Fibroblast of lung (primary cell): ENCODE measurements around the gene EFS. TPM values are rescaled to one million over a fixed set of nuclear protein-coding genes. Genes with fewer than 3 reads are reported as not detected.
A peak's percentile ranks its signal among the peaks of the same experiment; 100 is the strongest.

Experiments used
- DNase-seq, 2 donors: peaks; one replicate each; pipeline versions ENCODE4 v3.0.0 to v3.0.0-alpha.2; 2010; ENCODE audit warnings: low read depth in 2 of 2
- H2AFZ ChIP-seq: 2 replicates; pipeline ENCODE4 v1.5.1; 2012; ENCODE audit warnings: low read length, control low read depth, inconsistent platforms
- H3K27ac ChIP-seq: 2 replicates; pipeline ENCODE4 v1.5.1; 2011; ENCODE audit warnings: low read length, control low read depth; ENCODE audit not compliant: insufficient read depth
- H3K27me3 ChIP-seq: 2 replicates; pipeline ENCODE4 v1.5.1; 2011; ENCODE audit warnings: mild to moderate bottlenecking, low read length; ENCODE audit not compliant: control insufficient read depth, insufficient read depth
- H3K36me3 ChIP-seq: 2 replicates; pipeline ENCODE4 v1.5.1; 2011; ENCODE audit warnings: low read length; ENCODE audit not compliant: control insufficient read depth, insufficient read depth
- H3K4me1 ChIP-seq: 2 replicates; pipeline ENCODE4 v1.5.1; 2011; ENCODE audit warnings: low read length; ENCODE audit not compliant: control insufficient read depth, insufficient read depth; ENCODE audit errors: extremely low read depth
- H3K4me2 ChIP-seq: 2 replicates; pipeline ENCODE4 v1.5.1; 2011; ENCODE audit warnings: low read length, control low read depth; ENCODE audit not compliant: insufficient read depth; ENCODE audit errors: extremely low read depth
- H3K4me3 ChIP-seq, 4 experiments: fragments of 200-600 bp in 1 of 4; sonication (generic) in 1 of 4; replicated peaks in 1 of 4; 2 replicates each; pipeline ENCODE4 v1.5.1; 2011 to 2016; ENCODE audit warnings: low read length in 4 of 4, low read depth in 3 of 4, mild to moderate bottlenecking in 3 of 4, control low read depth in 2 of 4, inconsistent platforms in 1 of 4, mixed read lengths in 1 of 4; ENCODE audit not compliant: insufficient read depth in 1 of 4; ENCODE audit errors: control extremely low read depth in 1 of 4
- H3K79me2 ChIP-seq: 2 replicates; pipeline ENCODE4 v1.5.1; 2012; ENCODE audit warnings: mild to moderate bottlenecking, low read length, inconsistent platforms; ENCODE audit not compliant: control insufficient read depth, insufficient read depth
- H3K9ac ChIP-seq: 2 replicates; pipeline ENCODE4 v1.5.1; 2011; ENCODE audit warnings: mild to moderate bottlenecking, low read length, control low read depth; ENCODE audit not compliant: insufficient read depth
- H3K9me3 ChIP-seq: 2 replicates; pipeline ENCODE4 v1.5.1; 2012; ENCODE audit warnings: low read depth, low read length; ENCODE audit not compliant: control insufficient read depth, insufficient read depth
- H4K20me1 ChIP-seq: 2 replicates; pipeline ENCODE4 v1.5.1; 2011; ENCODE audit warnings: low read length; ENCODE audit not compliant: control insufficient read depth, insufficient read depth; ENCODE audit errors: extremely low read depth
- CTCF ChIP-seq, 2 donors: IDR thresholded peaks in 1 of 2; conservative IDR thresholded peaks in 1 of 2; 1 replicate in 1 of 2; 2 replicates in 1 of 2; pipeline ENCODE4 v1.5.1; 2011 to 2012; ENCODE audit warnings: low read length in 2 of 2, control low read depth in 1 of 2, inconsistent platforms in 1 of 2, low read depth in 1 of 2, mild to moderate bottlenecking in 1 of 2
- EZH2 ChIP-seq: IDR thresholded peaks from 2 replicates; pipeline ENCODE4 v1.5.1; 2012; ENCODE audit warnings: low read length, control low read depth, mild to moderate bottlenecking; ENCODE audit errors: missing control alignments
- polyA plus RNA-seq, 2 donors: library from polyadenylated mRNA; depleted of rRNA in 1 of 2; stranded (reverse) in 1 of 2; unstranded in 1 of 2; fragments of >200 nt; gene quantifications; 2 replicates each; pipeline ENCODE4 v1.2.1, GENCODE V29; 2011 to 2012; ENCODE audit warnings: missing spikeins in 1 of 2
- total RNA-seq: library from RNA; depleted of rRNA; stranded (reverse); fragments of >200 nt; gene quantifications from 2 replicates; pipeline ENCODE4 v1.2.1, GENCODE V29; 2014

EFS gene
- total and polyA plus RNA-seq, 2 donors (not counting 1 experiment from before 2014, with no cell fraction given): 2.3 to 12.2 TPM

- peak within 1 kb of the TSS; percentile 99 for H3K4me2 ChIP-seq
- H4K20me1 ChIP-seq: no peaks in the 10 kb centered on the region
- peak within 1 kb of the TSS; percentile 92 to 98 (median 94) for H3K4me3 ChIP-seq
- peak; percentile 100 for DNase-seq
- no peaks in the 10 kb centered on the region for H3K9me3 ChIP-seq
- peak within 1 kb of the TSS; percentile 91 for H2AFZ ChIP-seq
- H3K9ac ChIP-seq: peak within 1 kb of the TSS; percentile 90
- peaks cover 4% of the 10 kb centered on the region for H3K4me1 ChIP-seq
- peak within 1 kb of the TSS; percentile 92 for H3K27ac ChIP-seq
- H3K79me2 ChIP-seq: peaks cover 22% of the 10 kb centered on the region
- H3K36me3 ChIP-seq: peaks cover 13% of the 10 kb centered on the region
- no peak for TF ChIP-seq CTCF (conservative IDR thresholded peaks at IDR 0.05 in 1 of 2, IDR thresholded peaks at IDR 0.05 in 1 of 2; ENCODE audit: low read depth in 1 of 2, low read length in 2 of 2)
- no peaks in the 10 kb centered on the region for H3K27me3 ChIP-seq
Measured at GRCh38 chr14:23320584-23321571, 44.1 kb downstream of the EFS start, which contains the start of gene PABPN1. PABPN1 (plus strand) TSS chr14:23321457; CDS start chr14:23321470, 13 bp downstream.

- DNase-seq: no peak
- Histone ChIP-seq H3K36me3 (peaks cover 13% of the 10 kb centered on the region), H4K20me1 (no peaks in the 10 kb centered on the region), H3K4me3 (peak overlapping the region in 2 of 4 experiments; percentile 47), H3K79me2 (peaks cover 22% of the 10 kb centered on the region), H3K27me3 (no peaks in the 10 kb centered on the region), H2AFZ (no peak overlapping the region), H3K4me2 (peak overlapping the region; percentile 64), H3K9me3 (no peaks in the 10 kb centered on the region), H3K27ac (peak overlapping the region; percentile 91), H3K9ac (no peak overlapping the region), H3K4me1 (peaks cover 4% of the 10 kb centered on the region)
- TF ChIP-seq EZH2 (no peak), CTCF (conservative IDR thresholded peaks at IDR 0.05 in 1 of 2, IDR thresholded peaks at IDR 0.05 in 1 of 2; ENCODE audit: low read depth in 1 of 2, low read length in 2 of 2) (no peak)
Measured at GRCh38 chr14:23319746-23320583, 45.0 kb downstream of the EFS start.

GRCh38 chr14:23316300-23316699, 48.7 kb downstream of the EFS start:
- Histone ChIP-seq H2AFZ (no peak overlapping the region), H3K9ac (no peak overlapping the region), H3K27me3 (no peaks in the 10 kb centered on the region), H3K9me3 (no peaks in the 10 kb centered on the region), H3K36me3 (peaks cover 3% of the 10 kb centered on the region), H4K20me1 (no peaks in the 10 kb centered on the region), H3K4me1 (no peaks in the 10 kb centered on the region), H3K27ac (no peak overlapping the region), H3K79me2 (peaks cover 2% of the 10 kb centered on the region), H3K4me2 (no peak overlapping the region), H3K4me3 (no peak overlapping the region)
- TF ChIP-seq EZH2 (no peak), CTCF (conservative IDR thresholded peaks at IDR 0.05 in 1 of 2, IDR thresholded peaks at IDR 0.05 in 1 of 2; ENCODE audit: low read depth in 1 of 2, low read length in 2 of 2) (no peak)
- DNase-seq: no peak
